Loucy (cell line): ENCODE measurements around the gene SLC29A1.

Experiments used
- EZH2phosphoT487 ChIP-seq: fragments of 200-600 bp; IDR thresholded peaks from 2 replicates; pipeline ENCODE4 v1.6.1; 2018; ENCODE audit warnings: antibody characterized with exemption, mild to moderate bottlenecking, moderate library complexity, borderline replicate concordance
- TF ChIP-seq, protein P1 (sequence below): fragments of 200-600 bp; sonication (generic); conservative IDR thresholded peaks from 2 replicates; pipeline ENCODE4 v1.5.1; 2014; ENCODE audit warnings: mild to moderate bottlenecking, antibody characterized with exemption, low read length

DNA sequence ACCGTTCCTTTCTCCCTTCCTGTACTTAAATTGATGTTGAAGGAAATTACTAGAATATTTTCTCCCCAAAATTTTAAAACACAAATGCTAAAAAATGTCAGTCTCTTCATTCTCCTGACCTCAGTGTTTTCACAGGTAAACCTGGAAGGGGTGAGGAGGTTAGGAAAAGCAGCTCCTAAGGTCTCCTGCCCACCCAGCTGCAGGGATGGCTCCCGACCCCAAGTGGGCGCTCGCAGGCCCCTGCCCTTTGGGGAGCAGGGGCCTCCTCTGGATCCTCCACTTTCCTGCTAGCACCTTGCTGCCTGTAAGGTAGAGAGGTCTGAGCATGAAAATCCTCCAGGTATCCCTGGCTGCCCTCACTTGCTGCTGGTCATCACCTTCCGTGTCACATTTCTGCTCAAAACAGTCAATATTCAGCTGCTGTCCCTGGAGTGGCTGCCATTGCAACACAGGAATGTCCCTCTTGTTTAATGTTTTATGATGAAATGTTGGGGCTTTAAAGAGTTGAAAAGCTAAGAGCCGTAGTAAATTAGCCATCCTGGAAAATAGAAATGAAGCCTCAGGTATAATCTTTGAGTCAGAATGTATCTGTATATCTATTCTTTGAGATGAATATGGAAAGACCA lies 12.6 kb downstream of the SLC29A1 start:
- TF ChIP-seq, protein P1, sequence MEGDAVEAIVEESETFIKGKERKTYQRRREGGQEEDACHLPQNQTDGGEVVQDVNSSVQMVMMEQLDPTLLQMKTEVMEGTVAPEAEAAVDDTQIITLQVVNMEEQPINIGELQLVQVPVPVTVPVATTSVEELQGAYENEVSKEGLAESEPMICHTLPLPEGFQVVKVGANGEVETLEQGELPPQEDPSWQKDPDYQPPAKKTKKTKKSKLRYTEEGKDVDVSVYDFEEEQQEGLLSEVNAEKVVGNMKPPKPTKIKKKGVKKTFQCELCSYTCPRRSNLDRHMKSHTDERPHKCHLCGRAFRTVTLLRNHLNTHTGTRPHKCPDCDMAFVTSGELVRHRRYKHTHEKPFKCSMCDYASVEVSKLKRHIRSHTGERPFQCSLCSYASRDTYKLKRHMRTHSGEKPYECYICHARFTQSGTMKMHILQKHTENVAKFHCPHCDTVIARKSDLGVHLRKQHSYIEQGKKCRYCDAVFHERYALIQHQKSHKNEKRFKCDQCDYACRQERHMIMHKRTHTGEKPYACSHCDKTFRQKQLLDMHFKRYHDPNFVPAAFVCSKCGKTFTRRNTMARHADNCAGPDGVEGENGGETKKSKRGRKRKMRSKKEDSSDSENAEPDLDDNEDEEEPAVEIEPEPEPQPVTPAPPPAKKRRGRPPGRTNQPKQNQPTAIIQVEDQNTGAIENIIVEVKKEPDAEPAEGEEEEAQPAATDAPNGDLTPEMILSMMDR = no peak
- TF ChIP-seq EZH2phosphoT487 = no peak
